NCI-H2196 (cell line): Measurements from ENCODE around the gene PLAC8.
"Not testable (repeated sequence)": the region's sequence is repeated elsewhere in the genome, so short reads cannot be mapped to it uniquely, and the experiment has no call there.

ENCODE experiments used
- DNase-seq: peaks from one replicate; lab custom pipeline; 2025; ENCODE audit not compliant: unreplicated experiment; lab: John Stamatoyannopoulos, UW

The PLAC8 gene

DNA sequence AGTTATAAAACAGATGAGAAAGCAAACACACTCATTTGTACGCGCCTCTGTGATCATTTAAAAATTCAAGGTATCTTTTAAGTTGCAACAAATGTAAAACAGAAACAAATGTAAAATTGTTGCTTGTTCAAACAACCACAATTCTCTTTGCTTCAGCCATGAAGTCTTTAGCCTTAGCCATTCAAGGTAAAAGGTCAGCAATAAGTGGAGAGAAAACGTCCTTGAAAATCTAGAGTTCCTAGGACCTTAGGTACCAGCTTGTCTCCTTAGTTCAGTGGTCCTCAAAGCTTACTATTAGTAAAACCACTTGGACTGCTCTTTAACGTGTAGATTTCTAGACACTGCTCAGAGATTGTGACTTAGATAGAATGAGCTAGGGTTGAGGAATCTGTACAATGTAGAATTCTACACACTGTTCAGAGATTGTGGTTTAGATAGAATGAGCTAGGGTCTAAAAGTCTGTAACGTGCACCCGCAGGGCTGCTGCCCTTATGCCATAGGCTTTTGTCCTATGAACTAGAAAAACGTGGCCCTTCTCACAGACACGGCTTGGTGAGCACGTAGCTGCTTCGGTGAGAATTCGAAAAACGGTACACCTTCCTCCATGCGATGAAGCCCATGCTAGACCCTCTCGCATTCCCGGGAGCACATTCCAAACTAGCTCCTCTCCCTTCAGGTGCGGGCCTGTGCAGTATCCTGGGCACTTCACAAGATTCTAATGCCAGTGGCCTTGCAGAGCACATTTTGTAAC, 1.7 kb downstream of the PLAC8 start:
- peak; percentile 10 for DNase-seq

DNA sequence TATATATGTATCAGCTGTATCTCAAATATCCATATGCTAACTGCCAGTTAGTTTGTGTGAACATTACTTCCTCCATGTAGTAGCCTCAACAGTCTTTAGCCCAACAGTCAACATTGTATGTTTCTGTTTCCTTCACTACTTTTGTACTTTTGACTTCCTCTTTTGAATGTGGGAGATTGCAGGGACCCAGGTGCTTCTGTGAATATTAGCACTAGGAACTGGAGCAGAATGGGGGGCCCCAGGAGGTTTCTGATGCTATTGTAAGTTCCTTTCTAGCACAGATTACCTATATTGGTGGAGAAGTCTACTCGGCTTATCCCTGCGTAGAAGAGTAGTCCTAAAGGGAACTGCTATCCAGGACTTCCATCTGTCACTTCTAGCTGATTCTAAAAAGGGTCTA, 2.3 kb downstream of the PLAC8 start:
- DNase-seq, result no peak

DNA sequence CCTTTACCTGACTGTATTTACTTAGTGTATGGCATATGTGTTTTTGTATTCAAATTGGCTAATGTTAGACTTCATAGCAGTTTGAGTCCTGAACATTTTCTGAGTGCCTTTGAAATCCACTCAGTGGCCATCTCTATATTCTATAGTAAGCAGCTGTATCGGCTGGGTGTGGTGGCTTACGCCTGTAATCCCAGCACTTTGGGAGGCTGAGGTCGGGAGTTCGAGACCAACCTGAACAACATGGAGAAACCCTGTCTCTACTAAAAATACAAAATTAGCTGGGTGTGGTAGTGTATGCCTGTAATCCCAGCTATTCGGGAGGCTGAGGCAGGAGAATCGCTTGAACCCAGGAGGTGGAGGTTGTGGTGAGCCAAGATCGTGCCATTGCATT, 2.8 kb downstream of the PLAC8 start:
- not testable (repeated sequence) for DNase-seq

DNA sequence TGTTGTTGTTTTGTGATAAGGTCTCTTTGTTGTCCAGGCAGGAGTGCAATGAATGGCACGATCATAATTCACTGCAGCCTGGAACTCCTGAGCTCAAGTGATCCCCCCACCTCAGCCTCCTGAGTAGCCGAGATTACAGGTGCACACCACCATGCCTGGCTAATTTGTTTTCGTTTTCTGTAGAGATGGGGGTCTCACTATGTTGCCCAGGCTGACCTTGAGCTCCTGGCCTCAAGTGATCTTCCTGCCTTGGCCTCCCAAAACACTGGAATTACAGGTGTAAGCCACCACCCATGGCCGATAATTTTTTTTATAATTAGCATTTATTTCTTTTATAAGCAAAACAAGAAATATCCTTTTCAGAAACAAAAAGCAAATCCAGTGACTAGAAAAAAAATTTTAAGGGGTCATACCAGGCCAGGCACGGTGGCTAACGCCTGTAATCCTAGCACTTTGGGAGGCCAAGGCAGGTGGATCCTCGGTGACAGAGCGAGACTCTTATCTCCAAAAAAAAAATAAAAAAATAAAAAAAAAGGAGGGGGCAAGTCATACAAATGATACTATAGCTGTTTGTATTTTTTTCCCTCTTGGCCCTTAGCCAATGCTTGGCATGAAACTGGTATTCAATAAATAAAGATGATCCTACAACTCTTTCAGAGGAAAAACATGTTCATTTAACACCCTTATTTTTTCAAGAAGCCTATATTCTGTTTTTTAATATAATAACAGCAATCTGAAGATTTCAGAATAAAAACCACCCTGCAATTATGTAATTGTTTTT, 3.4 kb downstream of the PLAC8 start:
- peak; percentile 33 for DNase-seq

DNA sequence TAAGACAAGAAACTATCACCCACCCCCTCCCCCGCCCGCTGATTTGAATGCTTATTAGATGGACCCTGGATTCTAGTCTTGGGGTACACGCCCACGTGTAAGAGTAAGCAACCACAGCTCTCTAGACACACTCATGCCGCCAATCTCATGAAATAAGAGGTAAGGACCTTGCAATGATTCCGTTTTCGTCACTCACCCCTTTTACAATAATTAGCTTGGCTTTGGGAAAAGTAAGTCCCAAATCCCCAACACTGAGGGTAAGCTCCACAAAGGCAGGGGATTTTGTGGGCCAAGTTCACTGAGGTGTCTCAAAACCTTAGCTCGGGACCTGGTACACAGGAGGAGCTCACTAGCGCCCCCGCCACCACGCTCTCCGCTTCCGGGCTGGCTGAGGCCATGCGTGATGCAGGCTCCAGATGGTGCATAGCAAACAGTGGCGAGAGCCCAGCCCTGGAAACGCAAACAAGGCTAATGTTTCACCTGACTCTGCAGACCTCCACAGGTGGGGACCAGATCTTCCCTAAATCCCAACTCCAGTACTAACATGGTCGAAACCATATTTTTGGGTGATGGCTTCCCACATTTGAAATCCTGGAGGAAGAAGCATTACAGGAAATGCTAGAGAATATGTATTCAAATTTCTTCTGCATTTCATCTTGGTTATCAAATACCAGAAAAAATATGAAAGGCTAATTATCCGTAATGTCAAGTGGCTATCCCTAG, 4.1 kb downstream of the PLAC8 start:
- DNase-seq, result peak; percentile 86

DNA sequence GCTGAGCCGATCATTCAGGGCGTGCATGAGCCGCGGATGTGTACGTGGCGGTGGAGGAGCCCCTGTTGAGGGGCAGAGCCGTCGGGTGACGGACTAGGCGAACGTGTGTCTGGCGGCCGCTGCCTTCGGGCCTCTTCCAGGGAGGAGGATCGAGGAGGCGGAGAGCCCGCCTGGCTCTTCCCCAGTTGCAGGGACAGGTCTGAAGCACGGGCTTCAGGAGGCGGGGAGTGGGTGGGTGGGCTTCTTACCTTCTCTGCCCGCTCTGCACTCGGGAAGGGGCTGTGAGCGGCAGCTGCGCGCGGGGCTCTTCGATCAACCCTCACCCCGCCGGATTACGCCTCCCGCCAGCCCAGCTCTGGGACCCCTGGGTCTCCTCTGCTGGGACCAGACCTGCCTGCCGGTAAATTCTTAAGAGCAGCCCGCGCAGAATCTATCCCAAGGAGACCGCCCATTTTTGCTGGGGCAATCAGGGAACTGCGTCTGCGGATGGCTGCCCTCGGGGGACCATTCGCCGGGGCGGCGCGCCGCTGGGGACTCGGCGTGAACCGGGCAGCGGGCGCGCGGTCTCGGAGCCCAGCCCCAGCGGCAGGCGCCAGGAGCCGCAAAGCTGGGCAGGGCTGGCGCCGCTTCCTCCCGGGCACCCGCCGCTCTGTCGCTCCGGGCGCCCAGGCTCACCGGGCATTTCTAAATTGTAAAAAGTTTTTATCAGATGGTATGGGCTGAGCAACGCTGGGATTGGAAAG, 4.9 kb downstream of the PLAC8 start:
- peak; percentile 39 for DNase-seq

DNA sequence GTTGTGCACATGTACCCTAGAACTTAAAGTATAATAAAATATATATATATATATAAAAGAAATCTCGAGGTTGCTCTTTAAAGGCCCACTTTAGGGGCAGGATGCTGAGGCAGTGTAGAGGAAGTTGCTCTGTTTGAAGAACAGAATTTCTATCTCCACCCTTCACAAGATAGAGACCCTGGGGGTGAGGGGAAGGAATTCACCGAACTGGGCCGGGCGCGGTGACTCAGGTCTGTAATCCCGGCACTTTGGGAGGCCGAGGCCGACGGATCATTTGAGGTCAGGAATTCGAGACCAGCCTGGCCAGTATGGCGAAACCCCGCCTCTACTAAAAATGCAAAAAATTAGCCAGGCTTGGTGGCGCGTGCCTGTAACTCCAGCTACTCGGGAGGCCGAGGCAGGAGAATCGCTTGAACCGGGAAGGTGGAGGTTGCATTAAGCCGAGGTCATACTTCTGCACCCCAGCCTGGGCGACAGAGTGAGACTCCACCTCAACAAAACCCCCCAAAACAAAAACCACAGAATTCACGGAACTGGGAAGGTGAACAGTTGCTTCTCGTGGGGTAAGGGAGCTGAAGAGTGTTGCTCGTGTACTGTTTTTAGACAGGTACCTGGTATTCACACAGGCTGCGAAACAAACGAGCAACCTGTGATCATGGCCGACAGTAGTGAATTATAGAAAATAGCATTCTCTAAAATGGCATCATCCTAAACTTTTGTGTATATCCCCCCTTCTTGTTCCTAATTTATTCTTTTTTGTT, 6.2 kb downstream of the PLAC8 start:
- no peak for DNase-seq

DNA sequence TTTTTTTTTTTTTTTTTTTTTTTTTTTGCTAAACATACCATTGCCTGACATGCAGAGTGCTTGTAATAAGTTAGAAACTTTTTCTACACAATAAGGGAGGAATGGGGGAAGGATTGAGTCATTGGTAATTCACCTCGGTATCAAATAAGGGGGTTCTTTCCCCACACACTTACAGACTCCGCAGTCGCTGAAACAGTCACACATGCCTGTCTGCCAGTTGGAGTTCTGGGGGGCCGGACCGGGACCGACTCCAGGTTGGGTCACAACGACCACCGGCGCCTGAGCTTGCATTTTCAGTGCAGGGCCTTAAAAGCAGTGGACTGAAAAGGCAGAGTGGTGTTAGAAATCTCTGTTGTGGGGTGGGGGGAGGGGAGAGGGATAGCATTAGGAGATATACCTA, 6.9 kb downstream of the PLAC8 start:
- no peak for DNase-seq

- no peak for DNase-seq
Measured at GRCh38 chr4:83104991-83105390, 9.5 kb downstream of the PLAC8 start.

- no peak for DNase-seq
Measured at GRCh38 chr4:83096397-83096796, 18.1 kb downstream of the PLAC8 start.

DNA sequence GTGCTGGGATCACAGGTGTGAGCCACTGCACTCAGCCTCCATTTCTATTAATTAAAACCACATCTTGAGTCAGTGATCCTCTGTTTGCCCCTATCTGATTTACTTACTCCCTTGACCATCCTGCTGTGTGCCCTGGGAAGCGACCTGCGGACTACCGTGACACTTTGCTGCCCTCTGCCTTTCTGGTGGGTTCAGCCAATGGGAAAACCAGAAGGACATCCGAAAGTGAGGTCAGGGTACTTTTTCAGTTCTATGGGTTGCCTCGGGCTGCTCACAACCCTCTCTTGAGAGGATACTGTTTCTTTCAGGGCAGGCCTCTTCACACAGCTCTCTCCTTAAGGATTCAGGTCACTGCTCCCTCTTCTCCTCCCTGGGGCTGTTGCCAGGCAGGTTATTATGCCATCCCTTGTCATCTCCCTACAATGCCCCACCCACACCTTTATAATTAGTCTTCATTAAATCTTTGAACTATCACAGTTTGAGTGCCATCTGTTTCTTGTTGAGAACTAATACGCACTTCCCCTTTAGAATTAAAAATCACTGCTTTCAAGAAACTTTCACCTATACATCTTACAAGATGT, 21.4 kb downstream of the PLAC8 start:
- no peak for DNase-seq

GRCh38 chr4:83089410-83090157, 24.9 kb downstream of the PLAC8 start:
- no peak for DNase-seq

DNA sequence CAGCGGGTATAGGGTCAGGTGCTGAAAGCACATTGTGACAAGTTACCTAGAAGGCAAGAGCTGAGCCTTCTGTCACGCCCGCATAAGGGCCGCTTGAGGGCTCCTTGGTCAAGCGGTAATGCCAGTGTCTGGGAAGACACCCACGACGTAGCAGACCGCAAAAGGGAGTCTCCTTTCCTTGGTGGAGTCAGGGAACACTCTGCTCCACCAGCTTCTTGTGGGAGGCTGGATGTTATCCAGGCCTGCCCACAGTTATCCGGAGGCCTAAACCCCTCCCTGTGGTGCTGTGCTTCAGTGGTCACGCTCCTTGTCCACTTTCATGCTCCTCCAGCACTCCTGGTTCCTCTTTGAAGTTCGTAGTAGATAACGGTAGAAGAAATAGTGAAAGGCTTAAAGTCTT, 29.6 kb downstream of the PLAC8 start:
- not testable (repeated sequence) for DNase-seq

DNA sequence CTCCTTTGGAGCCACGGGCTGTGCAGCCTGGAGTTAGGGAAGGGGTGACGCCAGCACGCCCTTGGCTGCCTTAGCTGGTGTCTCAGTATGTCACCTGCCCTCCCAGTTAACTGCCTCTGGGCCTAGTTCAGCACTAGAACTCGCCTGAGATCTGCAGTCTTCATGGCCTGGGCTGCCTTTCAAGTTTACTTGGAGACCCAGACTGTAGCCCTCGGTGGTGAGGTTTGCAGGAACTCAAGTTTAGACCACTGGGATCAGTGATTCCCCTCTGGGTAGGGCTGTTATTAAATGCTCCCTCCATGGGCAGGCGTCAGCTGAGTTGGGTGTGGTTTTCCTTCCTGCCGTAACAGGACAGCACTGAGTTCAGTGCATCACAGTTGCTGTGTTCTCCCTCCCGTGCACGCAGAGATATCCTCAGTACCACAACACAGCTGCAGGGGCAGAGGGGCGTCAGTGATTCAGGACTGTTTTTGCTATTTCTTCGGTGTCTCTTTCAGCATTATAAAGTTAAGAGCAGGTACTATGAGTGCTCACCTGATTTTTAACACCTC, 30.5 kb downstream of the PLAC8 start:
- DNase-seq, result no peak

- no peak for DNase-seq
Measured at GRCh38 chr4:83082777-83083176, 31.8 kb downstream of the PLAC8 start.

- DNase-seq, result no peak
Measured at GRCh38 chr4:83080561-83080960, 34.0 kb downstream of the PLAC8 start.

DNA sequence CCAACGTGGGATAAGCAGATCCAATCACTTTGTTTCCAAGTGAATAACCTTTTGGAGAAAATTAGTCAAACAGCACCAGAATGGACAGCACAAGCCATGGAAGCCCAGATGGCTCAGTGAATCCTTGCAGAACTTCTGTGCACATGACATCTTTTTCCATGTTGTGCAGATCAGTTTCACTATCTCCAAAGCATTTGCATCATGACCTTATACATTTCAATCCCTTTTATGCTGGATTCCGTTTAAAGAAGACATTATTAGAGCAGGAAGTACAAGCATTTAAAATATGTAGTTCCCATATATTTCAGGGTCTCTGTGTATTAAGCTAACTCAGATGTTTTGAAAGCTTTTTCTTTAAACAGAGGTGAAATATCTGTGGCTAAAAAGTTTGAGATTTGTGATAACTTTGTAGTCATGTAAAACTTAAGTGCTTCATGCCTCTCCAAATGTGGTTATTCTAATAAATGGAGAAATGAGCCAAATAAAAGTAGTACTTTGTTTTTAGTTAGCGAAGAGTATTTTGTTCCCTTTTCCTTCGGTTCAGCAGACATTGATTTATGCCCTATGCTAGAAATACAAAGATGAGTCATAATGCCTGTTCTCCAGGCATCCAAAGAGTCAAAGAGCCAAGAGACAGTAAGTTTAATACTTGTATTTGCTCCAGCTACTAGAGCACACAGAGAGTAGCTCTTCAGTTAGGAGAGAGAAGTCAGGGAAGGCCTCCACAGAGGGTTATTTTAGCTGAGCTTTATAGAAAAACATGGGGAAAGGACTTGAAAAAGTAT, 39.0 kb downstream of the PLAC8 start:
- DNase-seq, result no peak

DNA sequence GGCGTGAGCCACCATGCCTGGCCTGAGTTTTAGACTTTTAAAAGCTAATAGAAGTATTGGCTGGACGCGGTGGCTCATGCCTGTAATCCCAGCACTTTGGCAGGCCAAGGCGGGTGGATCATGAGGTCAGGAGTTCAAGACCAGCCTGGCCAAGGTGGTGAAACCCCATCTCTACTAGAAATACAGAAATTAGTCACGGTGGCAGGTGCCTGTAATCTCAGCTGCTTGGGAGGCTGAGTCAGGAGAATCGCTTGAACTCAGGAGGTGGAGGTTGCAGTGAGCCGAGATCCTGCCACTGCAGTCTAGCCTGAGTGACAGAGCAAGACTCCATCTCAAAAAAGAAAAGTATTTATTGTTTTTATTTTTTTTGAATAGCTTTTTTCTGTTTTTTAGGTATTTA, 39.7 kb downstream of the PLAC8 start:
- DNase-seq, result not testable (repeated sequence)
